ENCODE results near the gene COMP.

COMP gene

GRCh38 chr19:18768997-18769891 is 21.9 kb downstream of the COMP start:
- DNase-seq (ENCODE audit: low read depth) = no peak

- DNase-seq (ENCODE audit: low read depth) = no peak
Observed at GRCh38 chr19:18768046-18768771, 22.9 kb downstream of the COMP start.

- DNase-seq (ENCODE audit: low read depth) = no peak
Observed at GRCh38 chr19:18765224-18765623, 25.9 kb downstream of the COMP start.

GRCh38 chr19:18764591-18765051 is 26.5 kb downstream of the COMP start:
- no peak for DNase-seq (ENCODE audit: low read depth)

- no peak for DNase-seq (ENCODE audit: low read depth)
Observed at GRCh38 chr19:18763674-18764590, 27.2 kb downstream of the COMP start.

- DNase-seq (ENCODE audit: low read depth) = no peak
Observed at GRCh38 chr19:18762125-18763023, 28.7 kb downstream of the COMP start.

GRCh38 chr19:18761531-18762110 is 29.5 kb downstream of the COMP start:
- DNase-seq (ENCODE audit: low read depth) = no peak

- DNase-seq (ENCODE audit: low read depth) = no peak
Observed at GRCh38 chr19:18760440-18761383, 30.4 kb downstream of the COMP start.

- no peak for DNase-seq (ENCODE audit: low read depth)
Observed at GRCh38 chr19:18759995-18760426, 31.1 kb downstream of the COMP start.

GRCh38 chr19:18759304-18759994 is 31.7 kb downstream of the COMP start:
- DNase-seq (ENCODE audit: low read depth) = no peak

GRCh38 chr19:18756896-18757295 is 34.2 kb downstream of the COMP start:
- DNase-seq (ENCODE audit: low read depth) = no peak

GRCh38 chr19:18754501-18754900 is 36.6 kb downstream of the COMP start:
- no peak for DNase-seq (ENCODE audit: low read depth)

GRCh38 chr19:18751571-18751970 is 39.5 kb downstream of the COMP start:
- DNase-seq (ENCODE audit: low read depth) = no peak

- DNase-seq (ENCODE audit: low read depth) = no peak
Observed at GRCh38 chr19:18750295-18750970, 40.7 kb downstream of the COMP start.

- DNase-seq (ENCODE audit: low read depth) = no peak
Observed at GRCh38 chr19:18749362-18750231, 41.5 kb downstream of the COMP start.

- DNase-seq (ENCODE audit: low read depth) = no peak
Observed at GRCh38 chr19:18746401-18747325, 44.4 kb downstream of the COMP start.
